Fibroblast of pulmonary artery (primary cell): Measurements from ENCODE around the gene GLI3.
"Not testable (repeated sequence)": the region's sequence is repeated elsewhere in the genome, so short reads cannot be mapped to it uniquely, and the experiment has no call there.

Source experiments
- DNase-seq: peaks from one replicate; pipeline ENCODE4 v3.0.0-alpha.2; 2010; ENCODE audit warnings: low read depth
- H3K4me3 ChIP-seq: replicated peaks from 2 replicates; pipeline ENCODE4 v1.5.1; 2011; ENCODE audit warnings: low read depth, mild to moderate bottlenecking, control low read depth, low read length, moderate library complexity
- CTCF ChIP-seq: IDR thresholded peaks from 2 replicates; pipeline ENCODE4 v1.5.1; 2011; ENCODE audit warnings: mild to moderate bottlenecking, control low read depth, low read length, inconsistent platforms; ENCODE audit errors: missing control alignments

GLI3 gene

GRCh38 chr7:42217053-42217452 lies 20.0 kb downstream of the GLI3 start:
- no peak for TF ChIP-seq CTCF
- no peak overlapping the region for H3K4me3 ChIP-seq
- DNase-seq: no peak

- H3K4me3 ChIP-seq: no peak overlapping the region
- no peak for TF ChIP-seq CTCF
- DNase-seq: no peak
Measured at GRCh38 chr7:42214060-42214679, 22.8 kb downstream of the GLI3 start.

- no peak for DNase-seq
- H3K4me3 ChIP-seq: no peak overlapping the region
- TF ChIP-seq CTCF: no peak
Measured at GRCh38 chr7:42213093-42213492, 23.9 kb downstream of the GLI3 start.

- no peak for TF ChIP-seq CTCF
- no peak overlapping the region for H3K4me3 ChIP-seq
- DNase-seq: no peak
Measured at GRCh38 chr7:42212541-42213090, 24.4 kb downstream of the GLI3 start.

GRCh38 chr7:42211938-42212337 lies 25.1 kb downstream of the GLI3 start:
- H3K4me3 ChIP-seq: no peak overlapping the region
- TF ChIP-seq CTCF: no peak
- peak; percentile 32 for DNase-seq

GRCh38 chr7:42210779-42211178 lies 26.2 kb downstream of the GLI3 start:
- DNase-seq: no peak
- H3K4me3 ChIP-seq: no peak overlapping the region
- no peak for TF ChIP-seq CTCF

GRCh38 chr7:42210333-42210732 lies 26.7 kb downstream of the GLI3 start:
- no peak overlapping the region for H3K4me3 ChIP-seq
- TF ChIP-seq CTCF: no peak
- no peak for DNase-seq

GRCh38 chr7:42209085-42209484 lies 27.9 kb downstream of the GLI3 start:
- not testable (repeated sequence) for DNase-seq, H3K4me3 ChIP-seq
